PC-3 (cell line): ENCODE data around the gene CEBPG. TPM values are rescaled to one million over a fixed set of nuclear protein-coding genes. Genes with fewer than 3 reads are reported as not detected.

Experiments
- ATAC-seq: fragments of 200-7000 bp; cut with Tn5 transposase; 2 replicates; pipeline ENCODE4 v1.9.1; 2020; ENCODE audit warnings: mild to moderate bottlenecking, moderate library complexity
- BruUV-seq: library from RNA; stranded (reverse); fragments of 400-500 nt; replicated peaks from 2 replicates; lab custom pipeline; 2021; lab: Mats Ljungman, UMichigan
- CTCF ChIA-PET: fragments of 300-600 bp; sonication (Branson Sonifier 250); formaldehyde crosslinking; loops from one replicate; lab custom pipeline; 2022; ENCODE audit warnings: antibody characterized with exemption; lab: Charles Lee
- POLR2A ChIA-PET: fragments of 300-600 bp; sonication (Branson Sonifier 250); formaldehyde crosslinking; loops from one replicate; lab custom pipeline; 2022; ENCODE audit warnings: antibody characterized with exemption; ENCODE audit not compliant: unreplicated experiment; lab: Charles Lee
- DNase-seq: peaks from one replicate; pipeline ENCODE4 v3.0.0-alpha.2; 2015
- H2AFZ ChIP-seq: fragments of 300-600 bp; sonication (generic); 2 replicates; pipeline ENCODE4 v1.6.0; 2016; ENCODE audit warnings: antibody characterized with exemption, low read length
- H3F3A ChIP-seq: fragments of 300-600 bp; sonication (generic); one replicate; pipeline ENCODE4 v1.6.0; 2017; ENCODE audit warnings: antibody characterized with exemption, low read length, control low read depth, mild to moderate bottlenecking; ENCODE audit not compliant: unreplicated experiment
- H3K27ac ChIP-seq: fragments of 300-600 bp; sonication (generic); 2 replicates; pipeline ENCODE4 v1.5.1; 2016; ENCODE audit warnings: mild to moderate bottlenecking, low read length
- H3K27me3 ChIP-seq: fragments of 300-600 bp; sonication (generic); 2 replicates; pipeline ENCODE4 v1.6.1; 2016; ENCODE audit warnings: low read length, mixed read lengths
- H3K36me3 ChIP-seq: fragments of 300-600 bp; sonication (generic); 2 replicates; pipeline ENCODE4 v1.6.1; 2016; ENCODE audit warnings: low read depth, mixed run types, low read length, mixed read lengths
- H3K4me1 ChIP-seq: fragments of 300-600 bp; sonication (generic); 2 replicates; pipeline ENCODE4 v1.5.1; 2016; ENCODE audit warnings: low read length; ENCODE audit not compliant: insufficient read depth
- H3K4me2 ChIP-seq: fragments of 300-600 bp; sonication (generic); 2 replicates; pipeline ENCODE4 v1.6.0; 2016; ENCODE audit warnings: low read length
- H3K4me3 ChIP-seq: fragments of 300-600 bp; sonication (generic); 2 replicates; pipeline ENCODE4 v1.5.1; 2016; ENCODE audit warnings: mild to moderate bottlenecking, low read length, mixed read lengths
- H3K79me2 ChIP-seq: fragments of 300-600 bp; sonication (generic); 2 replicates; pipeline ENCODE4 v1.6.1; 2017; ENCODE audit warnings: low read length, mixed read lengths
- H3K9ac ChIP-seq: fragments of 300-600 bp; sonication (generic); 2 replicates; pipeline ENCODE4 v1.6.0; 2016; ENCODE audit warnings: mild to moderate bottlenecking, low read length
- H3K9me2 ChIP-seq: fragments of 300-600 bp; sonication (generic); replicated peaks from 2 replicates; pipeline ENCODE4 v1.6.1; 2016; ENCODE audit warnings: mixed run types, low read length, mixed read lengths
- H3K9me3 ChIP-seq: fragments of 300-600 bp; sonication (generic); 2 replicates; pipeline ENCODE4 v1.6.1; 2016; ENCODE audit warnings: low read length, mixed read lengths
- H4K20me1 ChIP-seq: fragments of 300-600 bp; sonication (generic); 2 replicates; pipeline ENCODE4 v1.6.1; 2016; ENCODE audit warnings: low read length, mixed read lengths
- CTCF ChIP-seq: fragments of 300-600 bp; sonication (generic); conservative IDR thresholded peaks from 2 replicates; pipeline ENCODE4 v1.5.1; 2017; ENCODE audit warnings: antibody characterized with exemption, low read depth, mild to moderate bottlenecking, low read length
- EZH2 ChIP-seq: fragments of 300-600 bp; sonication (generic); IDR thresholded peaks from one replicate; pipeline ENCODE4 v1.6.1; 2017; ENCODE audit warnings: antibody characterized with exemption, mild to moderate bottlenecking, low read length; ENCODE audit not compliant: unreplicated experiment
- EZH2phosphoT487 ChIP-seq: fragments of 300-600 bp; sonication (generic); IDR thresholded peaks from 2 replicates; pipeline ENCODE4 v1.6.1; 2018; ENCODE audit warnings: mild to moderate bottlenecking, antibody characterized with exemption, low read length, borderline replicate concordance
- intact Hi-C: fragments of 100-400 bp; cut with micrococcal nuclease; formaldehyde crosslinking; loops from 2 replicates; pipeline ENCODE4 v1.9.0; 2023
- total RNA-seq: library from RNA; depleted of rRNA; stranded (reverse); fragments of >200 nt; gene quantifications from 2 replicates; pipeline ENCODE4 v1.2.3, GENCODE V29; 2014

CEBPG gene
- total RNA-seq, 1 experiment from 2014 or later, result 24.6 TPM

GRCh38 chr19:33345163-33345562 lies 28.3 kb upstream of the CEBPG start:
- H3K4me1 ChIP-seq, result no peaks in the 10 kb centered on the region
- no peaks in the 10 kb centered on the region for H4K20me1 ChIP-seq
- peaks cover 51% of the 10 kb centered on the region for H3K27me3 ChIP-seq
- H3F3A ChIP-seq, result no peaks in the 10 kb centered on the region
- intact Hi-C loops, result no loop called here
- H3K9ac ChIP-seq, result no peak overlapping the region
- H3K9me2 ChIP-seq, result no peaks in the 10 kb centered on the region
- no peak overlapping the region for H3K27ac ChIP-seq
- no peaks in the 10 kb centered on the region for H3K9me3 ChIP-seq
- no peak for ATAC-seq
- H3K36me3 ChIP-seq, result no peaks in the 10 kb centered on the region
- no peaks in the 10 kb centered on the region for H3K79me2 ChIP-seq
- TF ChIP-seq EZH2, result no peak
- TF ChIP-seq CTCF, result no peak
- TF ChIP-seq EZH2phosphoT487, result no peak
- H3K4me3 ChIP-seq, result no peak overlapping the region
- no TSS peak for BruUV-seq
- H2AFZ ChIP-seq, result no peak overlapping the region
- no peak for DNase-seq
- CTCF ChIA-PET, result no interaction called here
- no peak overlapping the region for H3K4me2 ChIP-seq
- POLR2A ChIA-PET, result no interaction called here

- H2AFZ ChIP-seq, result no peak overlapping the region
- H3K36me3 ChIP-seq, result no peaks in the 10 kb centered on the region
- H3F3A ChIP-seq, result no peaks in the 10 kb centered on the region
- intact Hi-C loops, result no loop called here
- H3K79me2 ChIP-seq, result no peaks in the 10 kb centered on the region
- ChIA-PET CTCF (no interaction called here), POLR2A (no interaction called here)
- no peak for ATAC-seq
- TF ChIP-seq CTCF, result no peak
- TF ChIP-seq EZH2, result no peak
- TF ChIP-seq EZH2phosphoT487, result no peak
- H3K9me2 ChIP-seq, result no peaks in the 10 kb centered on the region
- H3K4me2 ChIP-seq, result no peak overlapping the region
- no peaks in the 10 kb centered on the region for H4K20me1 ChIP-seq
- DNase-seq, result no peak
- no TSS peak for BruUV-seq
- H3K9me3 ChIP-seq, result no peaks in the 10 kb centered on the region
- H3K9ac ChIP-seq, result no peak overlapping the region
- peaks cover 51% of the 10 kb centered on the region for H3K27me3 ChIP-seq
- no peak overlapping the region for H3K27ac ChIP-seq
- no peaks in the 10 kb centered on the region for H3K4me1 ChIP-seq
- H3K4me3 ChIP-seq, result no peak overlapping the region
These were observed 26.8 kb upstream of the CEBPG start for GRCh38 chr19:33346665-33347064.

- Histone ChIP-seq H3K27me3 (peaks cover 51% of the 10 kb centered on the region), H4K20me1 (no peaks in the 10 kb centered on the region), H2AFZ (no peak overlapping the region), H3K9ac (no peak overlapping the region), H3K9me2 (no peaks in the 10 kb centered on the region), H3K4me3 (no peak overlapping the region), H3K4me2 (no peak overlapping the region), H3K36me3 (no peaks in the 10 kb centered on the region), H3F3A (no peaks in the 10 kb centered on the region), H3K4me1 (no peaks in the 10 kb centered on the region), H3K9me3 (no peaks in the 10 kb centered on the region), H3K79me2 (no peaks in the 10 kb centered on the region), H3K27ac (no peak overlapping the region)
- ATAC-seq (no peak), DNase-seq (no peak)
- no TSS peak for BruUV-seq
- CTCF ChIA-PET, result no interaction called here
- POLR2A ChIA-PET, result no interaction called here
- TF ChIP-seq EZH2phosphoT487, result no peak
- no peak for TF ChIP-seq CTCF
- no peak for TF ChIP-seq EZH2
- intact Hi-C loops, result no loop called here
These were observed 26.2 kb upstream of the CEBPG start for GRCh38 chr19:33347300-33347699.
